ENCODE measurements around the gene TMPRSS11A.

DNA sequence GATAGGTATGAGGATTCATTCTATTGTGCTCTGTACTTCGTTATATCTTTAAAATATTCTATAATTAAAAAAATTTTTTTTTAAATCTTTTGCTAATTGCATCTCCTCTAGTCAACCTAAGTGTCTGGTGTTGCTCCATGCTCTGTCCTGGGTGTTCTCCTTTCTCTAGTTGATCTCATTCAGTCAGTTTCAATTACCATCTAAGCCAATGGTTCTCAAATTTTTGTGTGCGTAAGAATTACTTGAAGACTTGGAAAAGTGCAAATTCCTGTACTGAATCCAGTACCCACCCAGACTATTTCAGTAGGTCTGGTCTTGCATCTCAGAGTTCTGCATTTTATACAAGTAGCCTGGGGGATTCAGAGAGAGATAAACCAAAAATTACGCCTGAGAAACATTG lies 86.2 kb downstream of the TMPRSS11A start:
- TF ChIP-seq, protein P1, sequence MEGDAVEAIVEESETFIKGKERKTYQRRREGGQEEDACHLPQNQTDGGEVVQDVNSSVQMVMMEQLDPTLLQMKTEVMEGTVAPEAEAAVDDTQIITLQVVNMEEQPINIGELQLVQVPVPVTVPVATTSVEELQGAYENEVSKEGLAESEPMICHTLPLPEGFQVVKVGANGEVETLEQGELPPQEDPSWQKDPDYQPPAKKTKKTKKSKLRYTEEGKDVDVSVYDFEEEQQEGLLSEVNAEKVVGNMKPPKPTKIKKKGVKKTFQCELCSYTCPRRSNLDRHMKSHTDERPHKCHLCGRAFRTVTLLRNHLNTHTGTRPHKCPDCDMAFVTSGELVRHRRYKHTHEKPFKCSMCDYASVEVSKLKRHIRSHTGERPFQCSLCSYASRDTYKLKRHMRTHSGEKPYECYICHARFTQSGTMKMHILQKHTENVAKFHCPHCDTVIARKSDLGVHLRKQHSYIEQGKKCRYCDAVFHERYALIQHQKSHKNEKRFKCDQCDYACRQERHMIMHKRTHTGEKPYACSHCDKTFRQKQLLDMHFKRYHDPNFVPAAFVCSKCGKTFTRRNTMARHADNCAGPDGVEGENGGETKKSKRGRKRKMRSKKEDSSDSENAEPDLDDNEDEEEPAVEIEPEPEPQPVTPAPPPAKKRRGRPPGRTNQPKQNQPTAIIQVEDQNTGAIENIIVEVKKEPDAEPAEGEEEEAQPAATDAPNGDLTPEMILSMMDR (IDR thresholded peaks at IDR 0.05; ENCODE audit: extremely low read depth in 1 of 2, insufficient read depth in 1 of 2, low read depth in 1 of 2, low read length in 2 of 2), result no peak
- TF ChIP-seq POLR2A (IDR thresholded peaks at IDR 0.05; ENCODE audit: low read depth, low read length), result no peak

All from endothelial cell of umbilical vein (primary cell).